Aorta (tissue), 5 donors: ENCODE measurements around the gene XXYLT1. TPM values are rescaled to one million over a fixed set of nuclear protein-coding genes. Genes with fewer than 3 reads are reported as not detected.

Experiments used
- ATAC-seq: fragments of 200-7000 bp; cut with Tn5 transposase; one replicate; pipeline ENCODE4 v1.9.1; 2022; ENCODE audit warnings: moderate library complexity; ENCODE audit not compliant: low FRiP score
- DNase-seq, 2 donors: peaks; one replicate each; pipeline ENCODE4 v3.0.0-alpha.2; 2020
- H3K27ac ChIP-seq, 2 donors: one replicate each; pipeline ENCODE4 v1.5.1; 2013; ENCODE audit warnings: low read length in 2 of 2, mild to moderate bottlenecking in 2 of 2, moderate library complexity in 2 of 2, control low read depth in 1 of 2, inconsistent platforms in 1 of 2, low read depth in 1 of 2
- H3K27me3 ChIP-seq, 2 donors: one replicate each; pipeline ENCODE4 v1.6.1; 2013; ENCODE audit warnings: control low read depth in 1 of 2, low read length in 1 of 2, mild to moderate bottlenecking in 1 of 2, moderate library complexity in 1 of 2; ENCODE audit not compliant: insufficient read depth in 2 of 2, control insufficient read depth in 1 of 2
- H3K36me3 ChIP-seq, 2 donors: one replicate each; pipeline ENCODE4 v1.6.1; 2013; ENCODE audit warnings: control low read depth in 1 of 2, low read length in 1 of 2, mild to moderate bottlenecking in 1 of 2; ENCODE audit not compliant: insufficient read depth in 2 of 2, control insufficient read depth in 1 of 2
- H3K4me1 ChIP-seq, 2 donors: one replicate each; pipeline ENCODE4 v1.6.1; 2013; ENCODE audit warnings: low read length in 2 of 2, control low read depth in 1 of 2, mild to moderate bottlenecking in 1 of 2, moderate library complexity in 1 of 2; ENCODE audit not compliant: insufficient read depth in 2 of 2, control insufficient read depth in 1 of 2
- H3K4me3 ChIP-seq, 2 donors: one replicate each; pipeline ENCODE4 v1.5.1; 2013; ENCODE audit warnings: low read length in 2 of 2, control low read depth in 1 of 2, mild to moderate bottlenecking in 1 of 2
- H3K9me3 ChIP-seq: one replicate; pipeline ENCODE4 v1.6.1; 2013; ENCODE audit warnings: mild to moderate bottlenecking, low read length; ENCODE audit not compliant: control insufficient read depth
- WGBS, 2 donors: extraction: QIAGEN DNeasy Blood & Tissue Kit; methylation state at CpG; one replicate each; pipeline ENCODE4 v1.1.7; 2013; 5-methylcytosine and 5-hydroxymethylcytosine counted together
- intact Hi-C, 2 donors: fragments of 100-400 bp; cut with DNase I; formaldehyde crosslinking; loops; one replicate each; pipeline versions ENCODE4 v1.14.2 to v1.15.0; 2022
- polyA plus RNA-seq, 2 donors: library from polyadenylated mRNA; stranded (reverse); fragments of 200-250 nt; gene quantifications; one replicate each; pipeline ENCODE4 v1.2.3, GENCODE V29; 2013
- total RNA-seq, 2 donors: library from RNA; stranded (reverse); fragmentation: NEBNext Ultra II Directional; extraction: Animal tissue kit (Norgen Biotek cat#: 25700); gene quantifications; one replicate each; pipeline ENCODE4 v1.2.1, GENCODE V29; 2021
- donor health status: healthy with polysubstance abuse.
- donor health status: Bipolar disorder and iron deficiency.
- donor health status: DM: no; HTN: no; CAD: no.
- donor health status: DM: no; HTN: no; CAD: no.
- donor health status: DM: yes; HTN: yes; CAD: no.

Gene XXYLT1
- total and polyA plus RNA-seq, 4 donors, result 2.3 to 15.0 (median 6.9) TPM

GRCh38 chr3:195204360-195205163 is 66.4 kb downstream of the XXYLT1 start:
- Histone ChIP-seq H3K36me3 (no peaks in the 10 kb centered on the region), H3K27ac (no peak overlapping the region), H3K27me3 (no peaks in the 10 kb centered on the region), H3K9me3 (no peaks in the 10 kb centered on the region), H3K4me3 (no peak overlapping the region), H3K4me1 (no peaks in the 10 kb centered on the region)
- peak; percentile 20 for ATAC-seq
- DNase-seq, result peak in 1 of 2 donors; percentile 34
- 59 to 60% methylated on average over 13 of the region's 13 CpGs for WGBS, 2 donors
- intact Hi-C loops, result no loop called here

DNA sequence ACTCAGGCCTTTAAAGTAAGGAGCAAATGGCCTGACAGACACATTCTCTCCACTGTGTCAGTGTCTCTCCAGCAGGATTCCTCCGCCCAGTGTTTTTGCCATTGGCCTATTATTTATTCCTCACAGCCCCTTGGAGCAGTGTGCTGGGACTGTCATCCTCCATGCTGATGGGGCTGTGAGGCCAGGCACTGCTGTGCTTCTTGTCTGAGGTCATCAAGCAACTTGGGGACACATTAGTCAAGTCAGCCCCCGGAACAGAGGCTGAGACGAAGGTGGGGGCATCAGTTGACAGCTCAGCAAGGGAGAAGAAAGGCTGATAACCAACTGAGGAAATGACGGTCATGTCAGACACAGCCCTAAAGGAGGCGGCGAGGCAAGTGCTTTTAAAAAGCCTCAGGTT is 67.4 kb downstream of the XXYLT1 start:
- H3K36me3 ChIP-seq, result no peaks in the 10 kb centered on the region
- H3K9me3 ChIP-seq, result no peaks in the 10 kb centered on the region
- no peak overlapping the region for H3K4me3 ChIP-seq
- H3K4me1 ChIP-seq, result no peaks in the 10 kb centered on the region
- H3K27me3 ChIP-seq, result no peaks in the 10 kb centered on the region
- WGBS, 2 donors, result 95 to 96% methylated on average over 6 of the region's 6 CpGs
- intact Hi-C loops, result no loop called here
- DNase-seq (no peak), ATAC-seq (no peak)
- H3K27ac ChIP-seq, result no peak overlapping the region

DNA sequence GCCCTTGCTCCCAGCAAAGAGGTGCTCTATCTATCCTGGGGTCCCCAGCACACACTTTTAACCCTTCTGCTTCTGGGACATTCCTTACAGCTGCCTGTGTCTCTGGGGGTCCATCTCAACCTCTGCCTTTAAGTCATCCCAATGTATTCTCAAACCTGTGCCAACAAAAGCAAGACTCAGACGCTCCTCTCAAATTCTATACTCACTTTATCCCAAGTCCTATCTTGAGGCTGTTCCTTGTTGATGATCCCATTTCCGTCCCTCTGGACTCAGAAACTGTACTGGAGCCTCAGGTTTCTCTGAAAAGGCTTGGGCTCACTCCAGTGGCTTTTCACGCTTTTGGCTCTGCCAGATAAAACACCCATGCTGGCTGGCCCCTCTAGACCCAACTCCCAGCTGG is 69.7 kb downstream of the XXYLT1 start:
- DNase-seq (no peak), ATAC-seq (no peak)
- Histone ChIP-seq H3K27ac (no peak overlapping the region), H3K4me3 (no peak overlapping the region), H3K4me1 (no peaks in the 10 kb centered on the region), H3K36me3 (no peaks in the 10 kb centered on the region), H3K27me3 (no peaks in the 10 kb centered on the region), H3K9me3 (no peaks in the 10 kb centered on the region)
- 8 to 11% methylated on average over 3 of the region's 3 CpGs for WGBS, 2 donors
- intact Hi-C loops, result no loop called here

- Histone ChIP-seq H3K4me3 (no peak overlapping the region), H3K9me3 (no peaks in the 10 kb centered on the region), H3K36me3 (no peaks in the 10 kb centered on the region), H3K4me1 (no peaks in the 10 kb centered on the region), H3K27me3 (no peaks in the 10 kb centered on the region), H3K27ac (no peak overlapping the region)
- DNase-seq (no peak), ATAC-seq (no peak)
- intact Hi-C loops, result no loop called here
- 94 to 98% methylated on average over 14 of the region's 14 CpGs for WGBS, 2 donors
Observed at GRCh38 chr3:195200010-195200822, 70.7 kb downstream of the XXYLT1 start.

DNA sequence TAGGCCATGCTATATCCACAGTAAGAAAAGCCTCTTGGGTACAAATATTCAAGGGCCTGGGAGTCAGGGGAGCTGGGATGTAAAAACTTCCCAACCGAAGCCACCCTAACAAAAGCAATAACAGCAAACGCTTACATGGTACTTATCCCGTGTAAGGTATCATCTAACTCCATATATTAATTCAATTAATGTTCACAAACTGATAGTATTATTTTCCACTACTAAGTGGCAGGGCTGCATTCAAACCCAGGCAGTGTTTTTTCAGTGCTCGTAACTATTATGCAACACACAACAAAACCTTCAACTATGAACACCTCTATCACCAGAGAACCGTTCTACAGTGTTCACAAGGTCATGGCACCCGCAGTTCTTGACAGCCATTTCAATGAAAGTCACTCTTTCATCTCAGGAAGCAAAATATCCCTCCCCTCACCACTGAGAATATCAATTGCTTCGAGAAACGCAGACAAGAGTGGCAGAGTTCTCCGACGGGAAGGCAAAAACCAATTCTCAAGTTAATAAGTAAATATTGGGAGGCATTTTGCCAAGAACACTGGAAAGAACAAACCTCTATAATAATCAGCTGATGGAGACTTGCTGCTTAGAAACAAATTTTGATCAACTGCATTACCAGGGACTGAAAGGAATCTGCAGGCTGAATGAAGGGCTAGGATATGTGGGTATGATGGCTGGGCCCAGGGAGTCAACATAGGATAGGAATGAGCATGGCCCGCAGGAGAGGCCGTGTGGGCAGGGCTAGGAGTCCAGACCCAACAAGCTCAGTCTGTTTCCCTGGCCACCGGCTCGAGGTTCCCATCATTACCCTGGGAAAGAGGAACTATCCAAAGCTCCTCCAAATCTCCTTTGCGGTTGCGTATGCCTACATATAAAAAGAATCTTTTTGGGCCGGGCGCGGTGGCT is 72.3 kb downstream of the XXYLT1 start:
- no peaks in the 10 kb centered on the region for H3K36me3 ChIP-seq
- no peak overlapping the region for H3K4me3 ChIP-seq
- H3K4me1 ChIP-seq, result no peaks in the 10 kb centered on the region
- no peak overlapping the region for H3K27ac ChIP-seq
- DNase-seq, result no peak
- 94 to 98% methylated on average over 19 of the region's 19 CpGs for WGBS, 2 donors
- ATAC-seq, result no peak
- no peaks in the 10 kb centered on the region for H3K27me3 ChIP-seq
- intact Hi-C loops, result no loop called here
- H3K9me3 ChIP-seq, result no peaks in the 10 kb centered on the region

DNA sequence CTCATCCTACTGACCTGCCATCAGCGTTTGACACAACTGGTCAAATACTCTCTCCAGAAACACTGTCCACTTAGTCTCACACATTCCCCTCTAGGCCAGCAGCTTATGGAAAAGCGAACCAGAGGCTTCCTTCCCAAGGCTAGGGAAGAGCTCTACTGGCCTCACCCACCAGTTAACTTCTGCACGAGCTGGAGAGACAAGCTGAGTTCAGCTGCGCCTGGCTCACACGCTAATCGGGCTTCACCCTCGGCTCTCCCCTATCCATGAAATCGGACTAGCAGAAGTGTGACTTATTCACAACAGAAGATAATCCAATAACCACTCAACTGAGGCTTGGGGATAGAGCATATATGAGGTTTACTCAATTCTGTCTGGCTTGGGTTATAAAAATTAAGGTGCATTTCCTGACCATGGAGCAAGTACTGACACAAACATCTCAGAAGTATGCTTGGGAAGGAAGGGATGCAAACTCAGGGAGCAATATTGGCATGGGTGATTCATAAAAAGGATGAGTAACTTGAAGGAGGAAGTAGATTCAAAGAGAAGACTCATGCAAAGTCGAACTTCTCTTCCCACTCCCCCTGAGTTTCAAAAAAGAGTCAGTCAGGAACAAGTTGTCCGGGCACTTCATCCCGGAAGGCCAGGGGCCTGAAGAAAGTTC is 73.1 kb downstream of the XXYLT1 start:
- ATAC-seq, result no peak
- no peaks in the 10 kb centered on the region for H3K27me3 ChIP-seq
- no peak overlapping the region for H3K27ac ChIP-seq
- DNase-seq, result no peak
- no peaks in the 10 kb centered on the region for H3K9me3 ChIP-seq
- no peaks in the 10 kb centered on the region for H3K36me3 ChIP-seq
- intact Hi-C loops, result no loop called here
- 95% methylated on average over 11 of the region's 11 CpGs for WGBS, 2 donors
- no peaks in the 10 kb centered on the region for H3K4me1 ChIP-seq
- no peak overlapping the region for H3K4me3 ChIP-seq

DNA sequence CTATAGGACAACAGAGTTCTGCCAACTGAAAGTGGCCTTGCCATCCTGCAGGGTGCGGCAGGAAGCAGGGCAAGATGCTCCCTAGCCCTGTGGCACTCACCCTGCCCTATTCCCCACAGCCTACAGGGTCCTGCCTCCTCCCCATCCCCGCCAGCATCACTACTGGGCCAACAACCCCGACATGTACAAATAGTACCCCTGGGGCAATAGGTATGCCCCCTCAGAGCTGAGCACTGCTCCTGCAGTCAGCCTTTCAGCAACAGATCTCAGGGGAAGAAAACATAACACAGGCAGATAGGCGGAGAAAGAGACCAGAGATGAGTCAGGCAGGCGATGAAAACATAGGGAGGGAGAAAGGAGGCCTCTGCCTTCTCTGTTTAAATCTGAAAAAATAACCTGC is 74.7 kb downstream of the XXYLT1 start:
- H3K9me3 ChIP-seq, result no peaks in the 10 kb centered on the region
- no peak overlapping the region for H3K4me3 ChIP-seq
- no peak overlapping the region for H3K27ac ChIP-seq
- ATAC-seq (peak; percentile 73), DNase-seq (no peak)
- intact Hi-C loops, result no loop called here
- no peaks in the 10 kb centered on the region for H3K36me3 ChIP-seq
- H3K27me3 ChIP-seq, result no peaks in the 10 kb centered on the region
- WGBS, 2 donors, result 80 to 81% methylated on average over 5 of the region's 5 CpGs
- H3K4me1 ChIP-seq, result no peaks in the 10 kb centered on the region
